Jurkat, Clone E6-1 (cell line): ENCODE results near the gene CYGB.
A peak's percentile ranks its signal among the peaks of the same experiment; 100 is the strongest.
"Not testable (repeated sequence)": the region's sequence is repeated elsewhere in the genome, so short reads cannot be mapped to it uniquely, and the experiment has no call there.

ENCODE experiments used
- DNase-seq: peaks from one replicate; pipeline ENCODE4 v3.0.0-alpha.2; 2011; ENCODE audit warnings: low read depth, low spot score
- H3K4me3 ChIP-seq: 2 replicates; pipeline ENCODE4 v1.5.1; 2011; ENCODE audit warnings: mild to moderate bottlenecking, low read length, control low read depth, moderate library complexity

The CYGB gene

GRCh38 chr17:76569607-76570279, 32.2 kb upstream of the CYGB start:
- H3K4me3 ChIP-seq, result no peak overlapping the region
- no peak for DNase-seq

- no peak for DNase-seq
- H3K4me3 ChIP-seq, result no peak overlapping the region
Measured at GRCh38 chr17:76568811-76569221, 31.3 kb upstream of the CYGB start.

- no peak overlapping the region for H3K4me3 ChIP-seq
- no peak for DNase-seq
Measured at GRCh38 chr17:76567634-76568432, 30.3 kb upstream of the CYGB start.

- DNase-seq, result no peak
- H3K4me3 ChIP-seq, result no peak overlapping the region
Measured at GRCh38 chr17:76566988-76567431, 29.5 kb upstream of the CYGB start.

- no peak overlapping the region for H3K4me3 ChIP-seq
- DNase-seq, result no peak
Measured at GRCh38 chr17:76566613-76566943, 29.1 kb upstream of the CYGB start.

GRCh38 chr17:76565728-76566612, 28.5 kb upstream of the CYGB start:
- no peak for DNase-seq
- no peak overlapping the region for H3K4me3 ChIP-seq

GRCh38 chr17:76564991-76565727, 27.6 kb upstream of the CYGB start:
- H3K4me3 ChIP-seq, DNase-seq: not testable (repeated sequence)

- not testable (repeated sequence) for H3K4me3 ChIP-seq, DNase-seq
Measured at GRCh38 chr17:76563359-76563758, 25.9 kb upstream of the CYGB start.

- no peak overlapping the region for H3K4me3 ChIP-seq
- no peak for DNase-seq
Measured at GRCh38 chr17:76562734-76563148, 25.2 kb upstream of the CYGB start.

GRCh38 chr17:76561799-76562268, 24.3 kb upstream of the CYGB start:
- no peak overlapping the region for H3K4me3 ChIP-seq
- DNase-seq, result no peak

- DNase-seq, result no peak
- no peak overlapping the region for H3K4me3 ChIP-seq
Measured at GRCh38 chr17:76561332-76561731, 23.8 kb upstream of the CYGB start.

- no peak for DNase-seq
- H3K4me3 ChIP-seq, result no peak overlapping the region
Measured at GRCh38 chr17:76560877-76561221, 23.3 kb upstream of the CYGB start.

- H3K4me3 ChIP-seq, result no peak overlapping the region
- DNase-seq, result no peak
Measured at GRCh38 chr17:76560036-76560876, 22.7 kb upstream of the CYGB start.

GRCh38 chr17:76559460-76559859, 22.0 kb upstream of the CYGB start:
- not testable (repeated sequence) for DNase-seq
- peak overlapping the region; percentile 98; the same call in 1 of the 2 replicates for H3K4me3 ChIP-seq

GRCh38 chr17:76558198-76559095, 20.9 kb upstream of the CYGB start:
- DNase-seq, result no peak
- peak overlapping the region; percentile 98 for H3K4me3 ChIP-seq

GRCh38 chr17:76557368-76558197, 20.1 kb upstream of the CYGB start:
- peak overlapping the region; percentile 98 for H3K4me3 ChIP-seq
- peak; percentile 94 for DNase-seq
